Fibroblast of lung (primary cell): ENCODE data around the gene LDAH. TPM values are rescaled to one million over a fixed set of nuclear protein-coding genes. Genes with fewer than 3 reads are reported as not detected.
A peak's percentile ranks its signal among the peaks of the same experiment; 100 is the strongest.

ENCODE experiments used
- DNase-seq, 2 donors: peaks; one replicate each; pipeline versions ENCODE4 v3.0.0 to v3.0.0-alpha.2; 2010; ENCODE audit warnings: low read depth in 2 of 2
- H2AFZ ChIP-seq: 2 replicates; pipeline ENCODE4 v1.5.1; 2012; ENCODE audit warnings: low read length, control low read depth, inconsistent platforms
- H3K27ac ChIP-seq: 2 replicates; pipeline ENCODE4 v1.5.1; 2011; ENCODE audit warnings: low read length, control low read depth; ENCODE audit not compliant: insufficient read depth
- H3K27me3 ChIP-seq: 2 replicates; pipeline ENCODE4 v1.5.1; 2011; ENCODE audit warnings: mild to moderate bottlenecking, low read length; ENCODE audit not compliant: control insufficient read depth, insufficient read depth
- H3K36me3 ChIP-seq: 2 replicates; pipeline ENCODE4 v1.5.1; 2011; ENCODE audit warnings: low read length; ENCODE audit not compliant: control insufficient read depth, insufficient read depth
- H3K4me1 ChIP-seq: 2 replicates; pipeline ENCODE4 v1.5.1; 2011; ENCODE audit warnings: low read length; ENCODE audit not compliant: control insufficient read depth, insufficient read depth; ENCODE audit errors: extremely low read depth
- H3K4me2 ChIP-seq: 2 replicates; pipeline ENCODE4 v1.5.1; 2011; ENCODE audit warnings: low read length, control low read depth; ENCODE audit not compliant: insufficient read depth; ENCODE audit errors: extremely low read depth
- H3K4me3 ChIP-seq, 4 experiments: fragments of 200-600 bp in 1 of 4; sonication (generic) in 1 of 4; replicated peaks in 1 of 4; 2 replicates each; pipeline ENCODE4 v1.5.1; 2011 to 2016; ENCODE audit warnings: low read length in 4 of 4, low read depth in 3 of 4, mild to moderate bottlenecking in 3 of 4, control low read depth in 2 of 4, inconsistent platforms in 1 of 4, mixed read lengths in 1 of 4; ENCODE audit not compliant: insufficient read depth in 1 of 4; ENCODE audit errors: control extremely low read depth in 1 of 4
- H3K79me2 ChIP-seq: 2 replicates; pipeline ENCODE4 v1.5.1; 2012; ENCODE audit warnings: mild to moderate bottlenecking, low read length, inconsistent platforms; ENCODE audit not compliant: control insufficient read depth, insufficient read depth
- H3K9ac ChIP-seq: 2 replicates; pipeline ENCODE4 v1.5.1; 2011; ENCODE audit warnings: mild to moderate bottlenecking, low read length, control low read depth; ENCODE audit not compliant: insufficient read depth
- H3K9me3 ChIP-seq: 2 replicates; pipeline ENCODE4 v1.5.1; 2012; ENCODE audit warnings: low read depth, low read length; ENCODE audit not compliant: control insufficient read depth, insufficient read depth
- H4K20me1 ChIP-seq: 2 replicates; pipeline ENCODE4 v1.5.1; 2011; ENCODE audit warnings: low read length; ENCODE audit not compliant: control insufficient read depth, insufficient read depth; ENCODE audit errors: extremely low read depth
- EZH2 ChIP-seq: IDR thresholded peaks from 2 replicates; pipeline ENCODE4 v1.5.1; 2012; ENCODE audit warnings: low read length, control low read depth, mild to moderate bottlenecking; ENCODE audit errors: missing control alignments
- polyA plus RNA-seq, 2 donors: library from polyadenylated mRNA; depleted of rRNA in 1 of 2; stranded (reverse) in 1 of 2; unstranded in 1 of 2; fragments of >200 nt; gene quantifications; 2 replicates each; pipeline ENCODE4 v1.2.1, GENCODE V29; 2011 to 2012; ENCODE audit warnings: missing spikeins in 1 of 2
- total RNA-seq: library from RNA; depleted of rRNA; stranded (reverse); fragments of >200 nt; gene quantifications from 2 replicates; pipeline ENCODE4 v1.2.1, GENCODE V29; 2014
- TF ChIP-seq, protein P1 (sequence below), 2 donors: IDR thresholded peaks in 1 of 2; conservative IDR thresholded peaks in 1 of 2; 1 replicate in 1 of 2; 2 replicates in 1 of 2; pipeline ENCODE4 v1.5.1; 2011 to 2012; ENCODE audit warnings: low read length in 2 of 2, control low read depth in 1 of 2, inconsistent platforms in 1 of 2, low read depth in 1 of 2, mild to moderate bottlenecking in 1 of 2

LDAH gene
- total and polyA plus RNA-seq, 2 donors (not counting 1 experiment from before 2014, with no cell fraction given) = 20.5 to 22.8 TPM

DNA sequence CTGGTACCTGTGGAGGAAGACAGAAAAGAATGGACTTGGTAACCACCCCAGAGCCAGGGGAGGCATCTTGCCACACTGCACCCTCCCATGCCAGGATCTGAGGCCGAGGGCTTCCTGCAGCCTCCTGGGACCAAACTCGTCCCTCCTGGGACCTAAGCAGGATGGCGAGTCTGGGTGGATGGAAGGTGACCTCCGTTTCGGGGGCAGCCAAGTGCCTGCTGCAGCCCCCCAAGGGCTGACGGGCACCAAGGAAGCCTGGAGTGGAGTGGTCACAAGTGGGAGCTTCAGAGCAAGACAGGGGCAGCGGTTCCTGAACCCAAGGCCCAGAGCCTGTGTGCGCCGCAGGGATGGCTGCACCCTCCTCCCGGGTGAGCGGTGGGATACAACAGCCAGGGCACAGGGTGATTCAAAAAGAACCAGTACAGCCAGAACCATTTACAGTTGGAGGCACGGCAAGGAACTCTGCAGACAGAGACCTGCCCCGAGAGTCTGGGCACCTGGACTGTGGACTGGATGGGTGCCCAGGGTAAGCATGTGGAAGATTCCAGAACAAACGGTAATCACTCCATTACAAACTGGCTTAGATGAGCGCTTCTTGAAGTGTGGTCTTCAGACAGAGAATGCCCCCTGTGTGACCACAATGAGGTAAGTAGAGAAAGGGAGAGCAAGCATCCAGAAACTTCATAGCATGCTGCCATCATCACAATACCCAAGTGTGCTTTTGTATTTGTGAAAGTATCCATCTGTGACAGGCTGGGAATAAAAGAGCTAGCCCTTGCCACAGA, 184.1 kb downstream of the LDAH start:
- no peak overlapping the region for H2AFZ ChIP-seq
- H3K4me3 ChIP-seq = no peak overlapping the region
- H3K36me3 ChIP-seq = peaks cover 25% of the 10 kb centered on the region
- DNase-seq = peak in 1 of 2 donors; percentile 30
- H3K4me1 ChIP-seq = peaks cover 28% of the 10 kb centered on the region
- no peaks in the 10 kb centered on the region for H3K9me3 ChIP-seq
- no peak overlapping the region for H3K9ac ChIP-seq
- no peaks in the 10 kb centered on the region for H3K27me3 ChIP-seq
- no peak overlapping the region for H3K4me2 ChIP-seq
- TF ChIP-seq, protein P1, sequence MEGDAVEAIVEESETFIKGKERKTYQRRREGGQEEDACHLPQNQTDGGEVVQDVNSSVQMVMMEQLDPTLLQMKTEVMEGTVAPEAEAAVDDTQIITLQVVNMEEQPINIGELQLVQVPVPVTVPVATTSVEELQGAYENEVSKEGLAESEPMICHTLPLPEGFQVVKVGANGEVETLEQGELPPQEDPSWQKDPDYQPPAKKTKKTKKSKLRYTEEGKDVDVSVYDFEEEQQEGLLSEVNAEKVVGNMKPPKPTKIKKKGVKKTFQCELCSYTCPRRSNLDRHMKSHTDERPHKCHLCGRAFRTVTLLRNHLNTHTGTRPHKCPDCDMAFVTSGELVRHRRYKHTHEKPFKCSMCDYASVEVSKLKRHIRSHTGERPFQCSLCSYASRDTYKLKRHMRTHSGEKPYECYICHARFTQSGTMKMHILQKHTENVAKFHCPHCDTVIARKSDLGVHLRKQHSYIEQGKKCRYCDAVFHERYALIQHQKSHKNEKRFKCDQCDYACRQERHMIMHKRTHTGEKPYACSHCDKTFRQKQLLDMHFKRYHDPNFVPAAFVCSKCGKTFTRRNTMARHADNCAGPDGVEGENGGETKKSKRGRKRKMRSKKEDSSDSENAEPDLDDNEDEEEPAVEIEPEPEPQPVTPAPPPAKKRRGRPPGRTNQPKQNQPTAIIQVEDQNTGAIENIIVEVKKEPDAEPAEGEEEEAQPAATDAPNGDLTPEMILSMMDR (conservative IDR thresholded peaks at IDR 0.05 in 1 of 2, IDR thresholded peaks at IDR 0.05 in 1 of 2; ENCODE audit: low read depth in 1 of 2, low read length in 2 of 2) = no peak
- TF ChIP-seq EZH2 = no peak
- no peaks in the 10 kb centered on the region for H3K79me2 ChIP-seq
- H3K27ac ChIP-seq = no peak overlapping the region
- H4K20me1 ChIP-seq = no peaks in the 10 kb centered on the region

DNA sequence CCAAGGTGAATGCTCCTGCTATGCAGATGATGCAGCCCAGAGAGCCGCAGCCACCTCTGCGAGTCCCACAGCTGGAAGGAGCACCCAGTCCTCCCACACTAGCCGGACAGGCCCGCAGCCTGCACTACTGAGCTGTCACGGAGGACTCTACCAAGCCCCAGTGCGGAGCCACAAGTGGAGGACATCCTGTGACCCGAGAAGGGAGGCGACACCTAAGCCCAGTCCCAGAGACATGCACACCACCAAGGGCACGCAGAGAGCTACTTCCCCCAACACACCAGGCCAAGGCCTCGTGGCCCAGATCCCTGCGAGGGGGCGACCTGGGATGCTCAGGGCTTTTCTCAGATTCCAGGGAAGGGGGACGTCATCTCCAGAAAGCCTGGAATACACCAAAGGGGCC, 184.9 kb downstream of the LDAH start:
- no peak overlapping the region for H2AFZ ChIP-seq
- peaks cover 25% of the 10 kb centered on the region for H3K36me3 ChIP-seq
- TF ChIP-seq EZH2 = no peak
- TF ChIP-seq, protein P1 (conservative IDR thresholded peaks at IDR 0.05 in 1 of 2, IDR thresholded peaks at IDR 0.05 in 1 of 2; ENCODE audit: low read depth in 1 of 2, low read length in 2 of 2) = no peak

DNA sequence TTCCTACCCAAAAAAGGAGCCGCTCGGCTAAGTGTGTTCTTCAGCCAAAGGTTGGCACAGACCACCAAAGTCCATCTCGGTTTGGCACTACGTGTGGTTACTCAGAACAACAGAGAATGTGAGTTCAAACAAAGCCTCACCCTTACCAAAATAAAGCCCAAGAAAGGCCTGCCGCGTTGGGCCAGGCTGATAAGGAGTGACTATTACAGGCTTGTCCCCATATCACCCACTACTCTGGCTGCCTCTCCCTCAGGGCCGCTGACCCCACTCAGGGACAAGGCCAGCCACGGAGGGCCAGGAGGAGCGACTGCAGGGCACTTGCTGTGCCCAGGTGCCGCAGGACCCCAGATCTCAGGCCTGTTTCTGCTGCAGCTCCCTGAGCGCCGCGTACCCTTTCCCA, 185.8 kb downstream of the LDAH start:
- Histone ChIP-seq H3K4me2 (no peak overlapping the region), H3K9me3 (no peaks in the 10 kb centered on the region), H3K4me3 (no peak overlapping the region), H3K27ac (no peak overlapping the region), H2AFZ (no peak overlapping the region), H3K9ac (no peak overlapping the region), H3K27me3 (no peaks in the 10 kb centered on the region), H3K4me1 (peaks cover 26% of the 10 kb centered on the region), H4K20me1 (no peaks in the 10 kb centered on the region), H3K36me3 (peaks cover 25% of the 10 kb centered on the region), H3K79me2 (no peaks in the 10 kb centered on the region)
- no peak for TF ChIP-seq EZH2
- TF ChIP-seq, protein P1 (conservative IDR thresholded peaks at IDR 0.05 in 1 of 2, IDR thresholded peaks at IDR 0.05 in 1 of 2; ENCODE audit: low read depth in 1 of 2, low read length in 2 of 2) = no peak
- DNase-seq = peak in 1 of 2 donors; percentile 18

More for the DNA sequence above, 184.9 kb downstream of the LDAH start:
- Histone ChIP-seq H3K27me3 (no peaks in the 10 kb centered on the region), H4K20me1 (no peaks in the 10 kb centered on the region), H3K4me3 (no peak overlapping the region), H3K79me2 (no peaks in the 10 kb centered on the region), H3K9ac (no peak overlapping the region), H3K4me2 (no peak overlapping the region), H3K4me1 (peaks cover 28% of the 10 kb centered on the region), H3K27ac (no peak overlapping the region), H3K9me3 (no peaks in the 10 kb centered on the region)
- no peak for DNase-seq
